Vagina (tissue), 2 donors: ENCODE measurements around the gene SERINC1. TPM values are rescaled to one million over a fixed set of nuclear protein-coding genes. Genes with fewer than 3 reads are reported as not detected.
"Not testable (repeated sequence)": the region's sequence is repeated elsewhere in the genome, so short reads cannot be mapped to it uniquely, and the experiment has no call there.

Experiments used
- DNase-seq, 2 donors: peaks; one replicate each; pipeline ENCODE4 v3.0.0-alpha.2; 2017; ENCODE audit errors: extremely low spot score in 2 of 2
- H3K27ac ChIP-seq: fragments of 200-600 bp; sonication (generic); one replicate; pipeline ENCODE4 v1.5.1; 2019
- H3K27me3 ChIP-seq: fragments of 200-600 bp; sonication (generic); one replicate; pipeline ENCODE4 v1.5.1; 2019
- H3K36me3 ChIP-seq, 2 donors: fragments of 200-600 bp; sonication (generic); one replicate each; pipeline ENCODE4 v1.5.1; 2017 to 2019
- H3K4me1 ChIP-seq: fragments of 200-600 bp; sonication (generic); one replicate; pipeline ENCODE4 v1.5.1; 2019
- H3K4me3 ChIP-seq, 2 donors: fragments of 200-600 bp; sonication (generic); 1 replicate in 1 of 2; 2 replicates in 1 of 2; pipeline ENCODE4 v1.5.1; 2016 to 2019
- H3K9me3 ChIP-seq: fragments of 200-600 bp; sonication (generic); one replicate; pipeline ENCODE4 v1.5.1; 2019
- CTCF ChIP-seq, 3 experiments: fragments of 450-650 bp in 2 of 3; fragments of 200-600 bp in 1 of 3; sonication (generic) in 1 of 3; IDR thresholded peaks; one replicate each; pipeline ENCODE4 v1.5.1; 2017 to 2019; ENCODE audit warnings: antibody characterized with exemption in 3 of 3, mild to moderate bottlenecking in 2 of 3, moderate library complexity in 2 of 3
- POLR2A ChIP-seq, 2 donors: fragments of 450-650 bp; IDR thresholded peaks; one replicate each; pipeline ENCODE4 v1.6.1; 2017; ENCODE audit warnings: antibody characterized with exemption in 2 of 2, mild to moderate bottlenecking in 2 of 2, moderate library complexity in 2 of 2
- POLR2AphosphoS5 ChIP-seq, 2 donors: sonication (generic); formaldehyde crosslinking; IDR thresholded peaks; one replicate each; pipeline ENCODE4 v1.9.0; 2017; ENCODE audit warnings: antibody characterized with exemption in 2 of 2, mild to moderate bottlenecking in 2 of 2, low read depth in 1 of 2; ENCODE audit not compliant: insufficient read depth in 1 of 2
- intact Hi-C: fragments of 100-400 bp; cut with DNase I; formaldehyde crosslinking; loops from one replicate; pipeline ENCODE4 v1.15.1; 2023
- total RNA-seq: library from RNA; depleted of rRNA; stranded (reverse); fragments of >200 nt; gene quantifications from one replicate; pipeline ENCODE4 v1.2.3, GENCODE V29; 2016

Gene SERINC1
- 150 TPM for total RNA-seq

DNA sequence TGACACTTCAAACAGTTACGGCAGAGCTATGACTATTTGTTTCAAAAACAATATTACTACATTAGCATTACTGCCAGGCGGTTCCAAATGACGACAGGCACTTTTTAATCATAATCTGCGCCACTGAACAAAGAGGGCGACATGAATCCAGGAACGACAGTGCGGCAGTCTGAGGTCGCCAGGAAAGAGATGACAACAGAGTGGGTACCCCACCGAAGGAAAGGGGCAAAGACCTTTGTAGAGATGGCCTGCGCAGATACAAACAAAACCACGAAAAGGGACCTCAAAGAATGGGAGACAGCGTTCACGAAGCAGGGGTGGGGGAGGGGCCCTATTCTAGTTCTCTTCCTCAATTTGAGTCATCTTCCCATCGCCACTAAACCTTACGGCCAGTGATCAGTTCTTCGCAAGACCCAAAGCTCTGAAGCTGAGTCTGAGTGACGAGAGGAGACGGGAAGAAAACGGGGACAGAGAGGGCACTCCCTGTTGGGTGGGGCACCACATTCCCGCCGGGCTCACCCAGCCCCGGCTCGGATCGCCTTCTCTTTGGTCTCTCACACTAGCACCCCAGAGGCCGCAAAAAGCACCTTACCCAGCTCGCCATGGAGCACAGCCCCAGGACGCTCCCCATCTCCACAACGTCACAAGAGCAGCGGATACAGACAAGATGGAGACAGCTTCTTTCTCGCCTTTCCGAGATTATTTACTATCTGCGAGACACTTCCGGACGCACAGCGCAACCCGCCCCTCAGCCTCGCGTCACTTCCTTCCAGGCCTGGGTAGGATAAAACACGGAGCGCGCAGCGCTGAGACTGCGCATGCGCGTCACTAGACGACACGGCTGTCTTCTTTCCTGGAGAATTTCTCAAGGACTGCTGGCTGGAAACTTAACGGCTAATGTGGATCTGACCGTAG is at the start of gene SERINC1:
TSS of gene SERINC1 (minus strand) at position 701 of the 915 bp plus-strand sequence. CDS start at position 631, 70 bp downstream.
- intact Hi-C loops: no loop called here
- Histone ChIP-seq H3K4me1 (peaks cover 51% of the 10 kb centered on the region), H3K9me3 (no peaks in the 10 kb centered on the region), H3K27ac (peak within 1 kb of the TSS; percentile 97), H3K4me3 (peak within 1 kb of the TSS; percentile 89 to 95), H3K27me3 (no peaks in the 10 kb centered on the region), H3K36me3 (no peaks in the 10 kb centered on the region)
- no peak for TF ChIP-seq CTCF (IDR thresholded peaks at IDR 0.05)
- TF ChIP-seq POLR2A (IDR thresholded peaks at IDR 0.05): peak in 1 of 2 donors; percentile 85
- TF ChIP-seq POLR2AphosphoS5 (IDR thresholded peaks at IDR 0.05; ENCODE audit: insufficient read depth in 1 of 2, low read depth in 1 of 2): peak; percentile 94 to 98
- DNase-seq: peak in 1 of 2 donors; percentile 96

DNA sequence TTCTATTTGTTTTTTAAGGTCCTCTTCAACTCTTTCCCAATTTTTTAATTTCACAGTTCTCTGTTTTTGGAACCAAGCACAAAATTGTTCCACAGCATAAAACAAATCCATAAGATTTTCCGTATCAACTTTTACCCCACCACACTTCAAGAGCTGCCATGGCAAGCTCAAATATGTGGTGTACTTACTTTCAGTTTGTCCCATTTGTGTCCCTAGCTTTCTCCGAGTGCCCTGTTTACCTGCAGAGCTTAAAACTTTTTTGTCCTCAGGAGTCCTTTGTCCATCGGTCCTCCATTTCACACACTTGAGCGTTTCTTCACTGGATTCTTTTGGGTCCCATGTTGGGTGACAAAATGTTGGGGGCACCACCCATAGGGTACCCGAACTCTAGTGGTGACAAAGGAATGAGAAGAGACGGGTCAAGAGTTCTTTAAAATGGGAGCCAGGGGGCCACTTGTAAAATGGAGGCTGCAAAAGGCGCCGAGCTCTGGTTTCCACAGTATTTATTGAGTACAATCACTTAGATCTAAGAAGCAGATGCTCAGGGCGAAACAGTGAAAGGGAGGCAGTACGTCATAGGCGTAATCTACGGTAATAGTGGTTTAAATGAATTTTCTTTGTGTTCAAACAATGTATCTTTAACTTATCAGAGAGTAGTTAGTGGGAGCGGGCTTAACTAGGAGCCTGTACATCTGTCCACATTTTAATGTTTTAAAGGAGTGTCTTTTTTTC is 39.8 kb upstream of the SERINC1 start:
- intact Hi-C loops: no loop called here
- H3K27me3 ChIP-seq: no peaks in the 10 kb centered on the region

GRCh38 chr6:122505170-122505569 is 33.6 kb upstream of the SERINC1 start:
- DNase-seq, intact Hi-C loops, H3K27me3 ChIP-seq, H3K27ac ChIP-seq, H3K36me3 ChIP-seq, H3K4me3 ChIP-seq, H3K4me1 ChIP-seq: not testable (repeated sequence)
- peaks cover 13% of the 10 kb centered on the region for H3K9me3 ChIP-seq

More for the DNA sequence above, 39.8 kb upstream of the SERINC1 start:
- H3K9me3 ChIP-seq: no peaks in the 10 kb centered on the region
- TF ChIP-seq POLR2A (IDR thresholded peaks at IDR 0.05) (no peak), CTCF (IDR thresholded peaks at IDR 0.05) (no peak), POLR2AphosphoS5 (IDR thresholded peaks at IDR 0.05; ENCODE audit: insufficient read depth in 1 of 2, low read depth in 1 of 2) (no peak)
- DNase-seq: no peak
- no peak overlapping the region for H3K27ac ChIP-seq
- H3K4me3 ChIP-seq: no peak overlapping the region
- H3K36me3 ChIP-seq: no peaks in the 10 kb centered on the region
- H3K4me1 ChIP-seq: no peaks in the 10 kb centered on the region

DNA sequence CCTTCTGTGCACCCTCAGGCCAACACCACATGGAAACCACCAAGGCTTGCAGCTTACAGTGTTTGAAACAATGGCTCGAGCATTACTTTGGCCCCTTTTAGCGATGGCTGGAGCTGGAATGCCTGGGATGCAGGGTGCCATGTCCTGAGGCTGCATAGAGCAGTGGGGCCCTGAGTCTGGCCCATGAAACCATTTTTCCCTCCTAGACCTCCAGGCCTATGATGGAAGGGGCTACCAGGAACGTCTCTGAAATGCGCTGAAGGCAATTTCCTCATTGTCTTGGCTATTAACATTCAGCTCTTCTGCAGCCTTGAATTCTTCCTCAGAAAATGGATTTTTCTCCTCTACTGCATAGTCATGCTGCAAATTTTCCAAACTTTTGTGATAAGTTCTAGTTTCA is 29.9 kb upstream of the SERINC1 start:
- Histone ChIP-seq H3K36me3 (no peaks in the 10 kb centered on the region), H3K27me3 (no peaks in the 10 kb centered on the region), H3K4me3 (no peak overlapping the region), H3K4me1 (no peaks in the 10 kb centered on the region), H3K9me3 (peaks cover 13% of the 10 kb centered on the region), H3K27ac (no peak overlapping the region)
- DNase-seq: no peak
- TF ChIP-seq POLR2AphosphoS5 (IDR thresholded peaks at IDR 0.05; ENCODE audit: insufficient read depth in 1 of 2, low read depth in 1 of 2) (no peak), POLR2A (IDR thresholded peaks at IDR 0.05) (no peak), CTCF (IDR thresholded peaks at IDR 0.05) (no peak)
- intact Hi-C loops: no loop called here

- Histone ChIP-seq H3K4me1 (no peaks in the 10 kb centered on the region), H3K27me3 (no peaks in the 10 kb centered on the region), H3K9me3 (peaks cover 3% of the 10 kb centered on the region), H3K36me3 (no peaks in the 10 kb centered on the region), H3K4me3 (no peak overlapping the region), H3K27ac (no peak overlapping the region)
- DNase-seq: no peak
- intact Hi-C loops: no loop called here
- no peak for TF ChIP-seq POLR2AphosphoS5 (IDR thresholded peaks at IDR 0.05; ENCODE audit: insufficient read depth in 1 of 2, low read depth in 1 of 2)
- TF ChIP-seq POLR2A (IDR thresholded peaks at IDR 0.05): no peak
- no peak for TF ChIP-seq CTCF (IDR thresholded peaks at IDR 0.05)
These were observed 24.0 kb upstream of the SERINC1 start for GRCh38 chr6:122495612-122496011.
